DOHH2 (cell line): ENCODE measurements around the gene PI16.

Experiments used
- H3F3A ChIP-seq: fragments of 200-600 bp; sonication (generic), shearing (Covaris generic); 2 replicates; pipeline ENCODE4 v1.6.0; 2016; ENCODE audit warnings: antibody characterized with exemption, mild to moderate bottlenecking; ENCODE audit not compliant: control insufficient read depth, insufficient read depth
- H3K27ac ChIP-seq: fragments of 200-600 bp; sonication (generic); 2 replicates; pipeline ENCODE4 v1.5.1; 2014; ENCODE audit warnings: low read depth, mild to moderate bottlenecking, low read length, moderate library complexity
- H3K27me3 ChIP-seq: fragments of 200-600 bp; sonication (generic); 2 replicates; pipeline ENCODE4 v1.6.1; 2014; ENCODE audit warnings: mild to moderate bottlenecking, low read length, mixed read lengths; ENCODE audit not compliant: control insufficient read depth
- H3K36me3 ChIP-seq: fragments of 200-600 bp; sonication (generic); 2 replicates; pipeline ENCODE4 v1.6.1; 2014; ENCODE audit warnings: mild to moderate bottlenecking, low read length, moderate library complexity, mixed read lengths; ENCODE audit not compliant: control insufficient read depth
- H3K4me1 ChIP-seq: fragments of 200-600 bp; sonication (generic); 2 replicates; pipeline ENCODE4 v1.6.1; 2014; ENCODE audit warnings: mild to moderate bottlenecking, low read length, mixed read lengths; ENCODE audit not compliant: control insufficient read depth
- H3K4me2 ChIP-seq: fragments of 200-600 bp; sonication (generic); 2 replicates; pipeline ENCODE4 v1.6.0; 2014; ENCODE audit warnings: mild to moderate bottlenecking, low read length, moderate library complexity
- H3K4me3 ChIP-seq: fragments of 200-600 bp; sonication (generic); 2 replicates; pipeline ENCODE4 v1.5.1; 2014; ENCODE audit warnings: mild to moderate bottlenecking, low read length, mixed read lengths
- H3K79me2 ChIP-seq: fragments of 200-600 bp; sonication (generic); 2 replicates; pipeline ENCODE4 v1.6.1; 2014; ENCODE audit warnings: mild to moderate bottlenecking, low read length, mixed read lengths; ENCODE audit not compliant: control insufficient read depth
- H3K9me2 ChIP-seq: fragments of 200-600 bp; sonication (generic); replicated peaks from 2 replicates; pipeline ENCODE4 v1.6.1; 2014; ENCODE audit warnings: mild to moderate bottlenecking, low read length, mixed read lengths; ENCODE audit not compliant: control insufficient read depth
- H3K9me3 ChIP-seq: fragments of 200-600 bp; sonication (generic); 2 replicates; pipeline ENCODE4 v1.6.1; 2014; ENCODE audit warnings: antibody characterized with exemption, low read length, mixed read lengths; ENCODE audit not compliant: control insufficient read depth, insufficient read depth
- H4K20me1 ChIP-seq: fragments of 200-600 bp; sonication (generic); 2 replicates; pipeline ENCODE4 v1.6.0; 2014; ENCODE audit warnings: low read depth, mild to moderate bottlenecking, antibody characterized with exemption, low read length, moderate library complexity; ENCODE audit not compliant: control insufficient read depth, insufficient read depth
- EZH2phosphoT487 ChIP-seq: fragments of 200-600 bp; sonication (generic); IDR thresholded peaks from 2 replicates; pipeline ENCODE4 v1.6.1; 2017; ENCODE audit warnings: borderline replicate concordance, mild to moderate bottlenecking, antibody characterized with exemption, low read length, moderate library complexity, mixed read lengths
- TF ChIP-seq, protein P1 (sequence below): fragments of 200-600 bp; sonication (generic); IDR thresholded peaks from one replicate; pipeline ENCODE4 v1.5.1; 2014; ENCODE audit warnings: antibody characterized with exemption, mild to moderate bottlenecking, low read depth, low read length; ENCODE audit not compliant: poor library complexity, severe bottlenecking

PI16 gene

DNA sequence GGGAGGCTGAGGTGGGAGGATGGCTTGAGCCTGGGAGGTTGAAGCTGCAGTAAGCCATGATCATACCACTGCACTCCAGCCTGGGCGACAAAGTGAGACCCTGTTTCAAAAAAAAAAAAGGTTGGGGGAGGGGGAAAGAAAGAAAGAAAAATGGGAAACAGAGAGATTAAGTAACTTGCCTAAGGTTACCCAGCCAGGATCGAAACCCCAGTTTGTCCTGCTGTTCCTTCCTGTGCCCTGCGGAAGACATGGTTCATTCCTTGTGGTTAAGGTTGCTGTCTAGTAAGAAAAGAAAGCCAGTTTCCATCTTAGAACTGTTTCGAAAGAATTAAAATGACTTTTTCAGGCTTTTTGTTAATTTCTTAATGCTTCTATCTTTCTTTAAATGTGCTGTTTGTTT, 38.9 kb upstream of the PI16 start:
- H3K36me3 ChIP-seq, result peaks cover 45% of the 10 kb centered on the region
- H3K27me3 ChIP-seq, result no peaks in the 10 kb centered on the region
- no peaks in the 10 kb centered on the region; the same call in 1 of the 2 replicates for H3K4me1 ChIP-seq
- no peaks in the 10 kb centered on the region for H3K9me2 ChIP-seq
- no peak overlapping the region for H3K4me3 ChIP-seq
- no peaks in the 10 kb centered on the region for H3F3A ChIP-seq
- no peak overlapping the region for H3K27ac ChIP-seq
- no peaks in the 10 kb centered on the region for H3K9me3 ChIP-seq
- no peak overlapping the region for H3K4me2 ChIP-seq
- no peaks in the 10 kb centered on the region for H3K79me2 ChIP-seq
- TF ChIP-seq, protein P1, sequence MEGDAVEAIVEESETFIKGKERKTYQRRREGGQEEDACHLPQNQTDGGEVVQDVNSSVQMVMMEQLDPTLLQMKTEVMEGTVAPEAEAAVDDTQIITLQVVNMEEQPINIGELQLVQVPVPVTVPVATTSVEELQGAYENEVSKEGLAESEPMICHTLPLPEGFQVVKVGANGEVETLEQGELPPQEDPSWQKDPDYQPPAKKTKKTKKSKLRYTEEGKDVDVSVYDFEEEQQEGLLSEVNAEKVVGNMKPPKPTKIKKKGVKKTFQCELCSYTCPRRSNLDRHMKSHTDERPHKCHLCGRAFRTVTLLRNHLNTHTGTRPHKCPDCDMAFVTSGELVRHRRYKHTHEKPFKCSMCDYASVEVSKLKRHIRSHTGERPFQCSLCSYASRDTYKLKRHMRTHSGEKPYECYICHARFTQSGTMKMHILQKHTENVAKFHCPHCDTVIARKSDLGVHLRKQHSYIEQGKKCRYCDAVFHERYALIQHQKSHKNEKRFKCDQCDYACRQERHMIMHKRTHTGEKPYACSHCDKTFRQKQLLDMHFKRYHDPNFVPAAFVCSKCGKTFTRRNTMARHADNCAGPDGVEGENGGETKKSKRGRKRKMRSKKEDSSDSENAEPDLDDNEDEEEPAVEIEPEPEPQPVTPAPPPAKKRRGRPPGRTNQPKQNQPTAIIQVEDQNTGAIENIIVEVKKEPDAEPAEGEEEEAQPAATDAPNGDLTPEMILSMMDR, result no peak
- TF ChIP-seq EZH2phosphoT487, result no peak
- no peaks in the 10 kb centered on the region for H4K20me1 ChIP-seq

DNA sequence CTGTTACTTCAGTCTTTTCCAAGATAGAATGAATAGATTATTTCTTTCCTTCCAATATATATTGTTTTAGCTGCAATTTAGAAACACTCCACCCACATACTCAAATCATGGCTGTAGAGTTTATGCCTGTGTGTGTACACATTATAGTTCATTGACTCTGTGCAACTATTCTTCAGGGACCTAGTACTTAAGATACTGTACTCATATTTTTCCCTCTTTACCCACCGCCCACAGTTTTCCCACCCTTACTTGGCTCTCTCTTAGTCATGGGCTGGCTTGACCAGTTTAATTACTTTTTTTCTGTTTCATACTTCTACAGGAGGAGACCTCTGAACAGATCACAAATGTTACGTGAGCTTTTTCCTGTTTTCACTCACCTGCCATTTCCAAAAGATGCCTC, 38.4 kb upstream of the PI16 start:
- no peaks in the 10 kb centered on the region for H4K20me1 ChIP-seq
- no peaks in the 10 kb centered on the region for H3K79me2 ChIP-seq
- H3K27ac ChIP-seq, result no peak overlapping the region
- H3K4me2 ChIP-seq, result no peak overlapping the region
- no peaks in the 10 kb centered on the region for H3K9me2 ChIP-seq
- no peaks in the 10 kb centered on the region for H3F3A ChIP-seq
- no peaks in the 10 kb centered on the region for H3K9me3 ChIP-seq
- no peaks in the 10 kb centered on the region for H3K27me3 ChIP-seq
- peaks cover 45% of the 10 kb centered on the region for H3K36me3 ChIP-seq
- H3K4me1 ChIP-seq, result no peaks in the 10 kb centered on the region; the same call in 1 of the 2 replicates
- TF ChIP-seq, protein P1, result no peak
- TF ChIP-seq EZH2phosphoT487, result no peak
- no peak overlapping the region for H3K4me3 ChIP-seq

DNA sequence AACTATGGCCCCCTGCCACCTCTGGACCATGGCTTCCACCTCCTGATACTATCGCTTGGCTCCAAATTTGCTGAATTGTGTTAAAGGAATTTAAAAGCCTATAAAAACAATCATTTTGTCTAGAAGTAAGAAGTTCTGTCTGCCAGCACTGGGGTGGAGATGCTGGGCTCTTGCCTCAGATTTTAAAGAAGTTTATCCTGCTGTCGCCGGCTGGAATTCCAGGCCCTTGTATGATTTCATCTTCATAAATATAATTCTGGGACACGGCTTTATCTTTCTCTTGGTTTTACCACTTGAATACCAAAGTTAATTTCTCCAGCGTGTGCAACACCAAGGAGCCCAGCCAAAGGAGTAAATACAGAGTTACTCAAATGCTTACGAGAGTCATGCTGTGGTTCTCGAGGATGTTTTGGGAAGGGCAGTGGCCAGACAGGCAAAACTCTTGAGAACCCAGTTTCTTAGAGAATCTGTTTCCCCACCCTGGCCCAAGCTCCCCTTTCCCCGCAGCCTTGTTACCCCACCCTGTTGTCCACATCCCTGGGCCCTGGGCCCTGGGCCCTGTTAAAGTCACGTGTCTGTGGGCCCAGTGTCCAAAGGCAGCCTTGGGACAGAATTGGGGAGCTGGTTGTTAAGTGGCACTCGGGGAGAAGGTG, 36.9 kb upstream of the PI16 start:
- Histone ChIP-seq H3F3A (no peaks in the 10 kb centered on the region), H3K79me2 (no peaks in the 10 kb centered on the region), H3K4me1 (no peaks in the 10 kb centered on the region), H3K4me3 (no peak overlapping the region), H3K9me2 (no peaks in the 10 kb centered on the region), H3K27me3 (no peaks in the 10 kb centered on the region), H4K20me1 (no peaks in the 10 kb centered on the region), H3K36me3 (peaks cover 34% of the 10 kb centered on the region), H3K4me2 (no peak overlapping the region), H3K9me3 (no peaks in the 10 kb centered on the region), H3K27ac (no peak overlapping the region)
- TF ChIP-seq EZH2phosphoT487, result no peak
- TF ChIP-seq, protein P1, result no peak
